Mucosa of rectum (tissue), 2 donors: Measurements from ENCODE around the gene NFAM1.

Source experiments
- H3K27ac ChIP-seq, 2 donors: one replicate each; pipeline ENCODE4 v1.7.0; 2013; ENCODE audit warnings: inconsistent platforms in 2 of 2, low read depth in 2 of 2, low read length in 2 of 2
- H3K27me3 ChIP-seq, 2 donors: one replicate each; pipeline ENCODE4 v1.7.0; 2013; ENCODE audit warnings: low read length in 2 of 2; ENCODE audit not compliant: control insufficient read depth in 2 of 2, insufficient read depth in 2 of 2
- H3K36me3 ChIP-seq, 2 donors: one replicate each; pipeline ENCODE4 v1.7.0; 2013; ENCODE audit warnings: low read length in 2 of 2; ENCODE audit not compliant: control insufficient read depth in 2 of 2, insufficient read depth in 2 of 2
- H3K4me1 ChIP-seq, 2 donors: one replicate each; pipeline ENCODE4 v1.7.0; 2013; ENCODE audit warnings: low read length in 2 of 2, mild to moderate bottlenecking in 1 of 2; ENCODE audit not compliant: control insufficient read depth in 2 of 2, insufficient read depth in 2 of 2
- H3K4me3 ChIP-seq, 2 donors: one replicate each; pipeline ENCODE4 v1.7.0; 2013; ENCODE audit warnings: low read length in 2 of 2
- H3K9ac ChIP-seq, 2 donors: one replicate each; pipeline ENCODE4 v1.7.0; 2013; ENCODE audit warnings: low read length in 2 of 2, low read depth in 1 of 2, mild to moderate bottlenecking in 1 of 2
- H3K9me3 ChIP-seq, 2 donors: one replicate each; pipeline ENCODE4 v1.7.0; 2013; ENCODE audit warnings: low read length in 2 of 2; ENCODE audit not compliant: control insufficient read depth in 2 of 2
- donor health status: healthy.
- donor health status: Normal muscosa, but diverticular disease.

Gene NFAM1

DNA sequence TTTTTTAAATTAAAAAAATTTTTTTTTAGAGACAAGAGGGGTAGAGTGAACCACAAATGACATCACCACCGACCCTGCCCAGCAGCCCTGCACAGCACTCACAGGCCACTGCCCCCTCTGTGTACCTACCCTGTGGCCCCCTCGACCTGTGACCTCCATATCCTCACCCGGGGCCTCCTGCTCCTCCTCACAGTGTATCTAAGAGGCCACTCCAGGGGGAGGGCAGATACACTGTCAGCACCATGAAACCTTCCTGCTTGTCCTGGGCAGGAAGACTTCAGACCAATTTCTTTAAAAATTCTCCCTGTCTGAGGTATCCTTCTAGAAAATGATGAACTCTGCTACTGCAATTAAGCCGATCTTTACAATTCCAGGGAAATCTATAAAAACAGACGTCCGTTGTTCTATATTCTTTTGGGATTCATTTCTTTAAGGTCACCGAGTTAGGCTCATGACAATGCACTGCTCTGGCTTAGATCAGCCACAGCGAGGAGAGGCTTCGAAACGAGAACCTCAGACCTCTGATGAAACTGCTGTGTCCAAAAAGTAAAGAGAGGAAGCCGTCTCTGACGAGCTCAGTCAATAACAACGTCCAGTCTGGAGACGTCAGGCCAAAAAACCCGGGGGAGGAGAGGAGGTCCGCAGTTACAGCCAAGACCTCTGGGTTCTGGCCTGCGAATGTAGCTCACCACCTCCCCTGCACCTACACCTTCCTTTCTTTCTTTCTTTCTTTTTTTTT, 17.5 kb downstream of the NFAM1 start:
- no peaks in the 10 kb centered on the region for H3K9me3 ChIP-seq
- H3K36me3 ChIP-seq: no peaks in the 10 kb centered on the region
- H3K4me1 ChIP-seq: peaks cover 0 to 2% of the 10 kb centered on the region in 2 donors
- H3K9ac ChIP-seq: no peak overlapping the region
- H3K27me3 ChIP-seq: no peaks in the 10 kb centered on the region
- no peak overlapping the region for H3K4me3 ChIP-seq
- no peak overlapping the region for H3K27ac ChIP-seq

GRCh38 chr22:42414021-42414420, 18.2 kb downstream of the NFAM1 start:
- no peak overlapping the region for H3K27ac ChIP-seq
- H3K27me3 ChIP-seq: no peaks in the 10 kb centered on the region
- H3K4me1 ChIP-seq: no peaks in the 10 kb centered on the region

GRCh38 chr22:42412744-42413333, 19.4 kb downstream of the NFAM1 start:
- no peaks in the 10 kb centered on the region for H3K4me1 ChIP-seq
- no peak overlapping the region for H3K27ac ChIP-seq
- H3K27me3 ChIP-seq: no peaks in the 10 kb centered on the region
- H3K9me3 ChIP-seq: no peaks in the 10 kb centered on the region
- no peak overlapping the region for H3K9ac ChIP-seq
- no peaks in the 10 kb centered on the region for H3K36me3 ChIP-seq
- H3K4me3 ChIP-seq: no peak overlapping the region

More at GRCh38 chr22:42414021-42414420, 18.2 kb downstream of the NFAM1 start:
- no peaks in the 10 kb centered on the region for H3K9me3 ChIP-seq
- H3K9ac ChIP-seq: no peak overlapping the region
- H3K4me3 ChIP-seq: no peak overlapping the region
- H3K36me3 ChIP-seq: no peaks in the 10 kb centered on the region

- Histone ChIP-seq H3K27ac (no peak overlapping the region), H3K4me3 (no peak overlapping the region), H3K9ac (no peak overlapping the region), H3K27me3 (no peaks in the 10 kb centered on the region), H3K9me3 (no peaks in the 10 kb centered on the region), H3K4me1 (no peaks in the 10 kb centered on the region), H3K36me3 (no peaks in the 10 kb centered on the region)
These were observed 21.5 kb downstream of the NFAM1 start for GRCh38 chr22:42410708-42411107.

DNA sequence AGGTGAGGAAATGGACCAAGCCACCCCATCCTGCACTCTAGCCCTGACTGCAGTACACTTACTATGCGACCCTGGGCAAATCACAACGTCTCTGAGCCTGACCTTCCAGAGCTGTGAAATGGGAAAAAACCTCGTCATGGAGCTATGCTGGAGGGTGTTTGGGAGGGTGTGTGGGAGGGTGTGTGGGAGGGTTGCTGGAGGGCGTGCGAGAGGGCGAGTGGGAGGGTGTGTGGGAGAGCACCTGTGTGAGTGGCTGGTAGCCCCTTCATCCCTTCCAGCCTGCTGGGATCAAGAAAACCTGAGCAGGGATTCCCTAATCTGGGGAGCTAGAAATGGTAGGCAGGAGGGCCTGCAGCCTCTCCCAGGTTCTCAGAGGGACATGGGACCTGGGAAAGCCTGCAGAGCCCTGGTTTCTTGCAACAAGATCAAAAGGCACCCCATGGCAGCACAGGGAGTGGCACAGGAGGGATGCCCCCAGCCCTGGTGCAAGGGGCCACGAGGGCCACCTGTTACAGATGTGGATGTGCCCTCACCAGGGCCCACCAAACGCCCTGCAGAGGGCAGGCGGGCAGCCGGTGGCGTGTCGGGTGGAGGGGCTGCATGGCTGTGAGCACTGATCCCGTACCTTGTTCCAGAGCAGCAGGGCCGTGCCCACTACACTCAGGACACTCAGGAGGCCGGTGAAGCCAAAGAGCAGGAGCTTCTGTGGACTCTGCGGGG, 23.2 kb downstream of the NFAM1 start:
- H3K4me3 ChIP-seq: no peak overlapping the region
- H3K36me3 ChIP-seq: no peaks in the 10 kb centered on the region
- H3K9me3 ChIP-seq: no peaks in the 10 kb centered on the region
- no peak overlapping the region for H3K27ac ChIP-seq
- H3K9ac ChIP-seq: no peak overlapping the region
- H3K27me3 ChIP-seq: no peaks in the 10 kb centered on the region
- no peaks in the 10 kb centered on the region for H3K4me1 ChIP-seq

GRCh38 chr22:42408276-42408675, 23.9 kb downstream of the NFAM1 start:
- H3K27ac ChIP-seq: no peak overlapping the region

DNA sequence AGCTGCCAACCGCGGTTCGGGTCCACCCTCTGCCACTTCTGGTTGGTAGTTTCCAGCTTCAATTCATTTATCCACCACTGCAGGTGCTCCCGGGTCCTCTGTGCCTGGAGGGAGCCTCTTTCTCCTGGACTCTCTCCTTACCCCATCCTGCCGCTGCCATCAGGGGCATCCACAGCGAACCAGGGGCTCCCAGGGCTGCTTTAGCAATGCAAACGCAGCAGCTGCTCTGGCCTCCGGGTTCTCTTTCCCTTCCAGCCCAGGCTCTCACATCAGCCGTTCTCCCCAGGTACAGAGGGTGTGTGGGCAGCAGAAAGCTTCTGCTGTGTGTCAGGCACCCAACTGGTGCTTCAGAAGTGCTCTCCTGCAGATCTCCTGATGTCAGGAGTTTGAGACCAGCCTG, 27.9 kb downstream of the NFAM1 start:
- no peak overlapping the region for H3K27ac ChIP-seq
- no peak overlapping the region for H3K4me3 ChIP-seq
- no peaks in the 10 kb centered on the region for H3K27me3 ChIP-seq
- H3K4me1 ChIP-seq: peaks cover 3 to 4% of the 10 kb centered on the region in 2 donors
- H3K36me3 ChIP-seq: no peaks in the 10 kb centered on the region
- H3K9ac ChIP-seq: no peak overlapping the region
- no peaks in the 10 kb centered on the region for H3K9me3 ChIP-seq

More at GRCh38 chr22:42408276-42408675, 23.9 kb downstream of the NFAM1 start:
- Histone ChIP-seq H3K27me3 (no peaks in the 10 kb centered on the region), H3K9ac (no peak overlapping the region), H3K4me3 (no peak overlapping the region), H3K9me3 (no peaks in the 10 kb centered on the region), H3K36me3 (no peaks in the 10 kb centered on the region), H3K4me1 (no peaks in the 10 kb centered on the region)

DNA sequence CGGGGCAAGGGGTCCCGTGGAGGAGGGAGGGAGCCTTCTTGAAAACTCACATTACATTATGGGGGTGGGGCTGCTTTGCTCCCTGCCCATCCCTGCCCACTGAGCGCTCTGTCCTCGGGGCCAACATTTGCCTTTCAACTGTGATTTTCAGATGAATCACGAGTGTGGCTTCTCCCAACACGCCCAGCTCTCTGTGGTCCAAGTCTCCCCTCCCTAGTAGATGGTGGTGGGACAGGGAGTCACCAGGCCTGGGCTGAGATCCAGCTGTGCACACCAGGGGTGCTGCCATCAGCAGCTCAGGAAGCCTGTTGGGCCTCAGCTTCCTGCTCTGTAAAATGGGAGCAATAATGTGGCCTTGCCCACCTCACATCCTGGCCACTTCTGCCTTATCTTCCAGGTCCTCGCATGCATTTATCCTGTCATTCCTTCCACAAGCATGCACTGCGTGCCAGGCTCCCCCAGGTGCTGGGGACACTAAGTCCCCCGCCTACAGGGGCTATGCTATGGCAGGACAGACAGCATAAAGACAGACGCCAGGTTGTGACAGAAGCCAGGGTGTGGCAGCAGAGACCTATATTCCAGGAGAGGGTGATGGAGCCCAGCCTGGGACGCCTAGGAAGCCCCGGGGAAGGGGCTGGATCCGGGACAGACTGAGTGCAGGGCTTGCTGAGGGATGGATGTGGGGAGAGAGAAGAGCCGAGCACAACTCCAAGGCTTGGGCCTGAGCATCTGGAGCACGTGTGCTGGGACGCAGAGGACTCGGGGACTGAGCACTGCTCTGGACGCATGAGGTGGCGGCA, 30.5 kb downstream of the NFAM1 start:
- no peaks in the 10 kb centered on the region for H3K9me3 ChIP-seq
- H3K27me3 ChIP-seq: no peaks in the 10 kb centered on the region
- no peaks in the 10 kb centered on the region for H3K36me3 ChIP-seq
- H3K9ac ChIP-seq: no peak overlapping the region
- no peak overlapping the region for H3K27ac ChIP-seq
- H3K4me3 ChIP-seq: no peak overlapping the region
- H3K4me1 ChIP-seq: peaks cover 3 to 4% of the 10 kb centered on the region in 2 donors

DNA sequence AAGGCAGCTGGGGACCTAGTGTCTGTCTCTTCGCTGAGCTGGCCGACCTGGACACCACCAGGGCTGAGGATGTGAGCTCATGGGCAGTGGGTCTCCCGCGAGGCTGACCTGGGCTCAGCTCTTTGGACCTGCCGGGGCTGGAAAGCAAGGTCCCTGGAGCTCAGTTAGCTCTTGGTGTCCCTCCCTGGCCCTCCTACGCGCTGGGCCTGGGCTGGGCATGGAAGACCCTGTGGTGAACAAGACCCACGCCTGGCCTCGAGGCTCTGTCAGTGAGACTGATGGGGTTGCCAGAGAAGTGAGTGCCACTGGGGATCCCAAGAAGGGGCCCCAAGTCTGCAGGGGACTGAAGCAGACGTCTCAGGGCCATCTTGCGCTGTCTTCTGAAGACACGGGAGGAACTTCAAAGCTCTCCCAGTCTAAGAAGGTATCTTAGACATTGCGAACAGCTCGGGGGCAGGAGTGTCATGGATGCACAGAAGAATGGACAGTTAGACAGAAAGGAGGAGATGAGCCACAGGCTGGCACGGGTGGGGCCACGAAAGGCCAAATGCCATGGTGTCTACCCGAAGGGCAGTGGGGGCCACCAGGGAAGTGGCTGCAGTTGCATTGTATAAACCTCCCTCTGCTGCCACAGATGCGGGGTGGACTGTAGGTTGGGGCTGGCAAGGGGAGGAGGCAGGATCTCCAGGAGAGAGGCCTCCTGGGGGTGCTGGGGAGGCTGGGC, 31.2 kb downstream of the NFAM1 start:
- H3K4me1 ChIP-seq: peaks cover 3 to 4% of the 10 kb centered on the region in 2 donors
- no peaks in the 10 kb centered on the region for H3K27me3 ChIP-seq
- H3K27ac ChIP-seq: no peak overlapping the region
- no peaks in the 10 kb centered on the region for H3K36me3 ChIP-seq
- H3K9me3 ChIP-seq: no peaks in the 10 kb centered on the region
- H3K9ac ChIP-seq: no peak overlapping the region
- H3K4me3 ChIP-seq: no peak overlapping the region
